ENCODE results near the gene CMIP.

The CMIP gene

DNA sequence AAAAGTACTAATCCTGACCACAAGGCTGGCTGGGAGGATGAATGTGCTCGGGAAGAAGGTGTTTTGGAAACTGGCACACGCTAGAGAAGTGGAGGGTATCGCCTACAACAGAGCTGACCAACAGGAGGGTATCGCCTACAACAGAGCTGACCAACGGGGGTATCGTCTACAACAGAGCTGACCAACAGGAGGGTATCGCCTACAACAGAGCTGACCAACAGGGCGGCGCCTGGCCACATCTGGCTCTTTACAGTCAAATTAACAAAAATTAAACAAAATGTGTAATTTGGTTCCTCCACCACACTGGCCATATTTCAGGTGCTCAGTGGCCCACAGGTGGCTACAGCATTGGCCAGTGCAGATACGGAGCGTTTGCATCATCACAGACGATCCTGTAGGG is 153.5 kb downstream of the CMIP start:
- DNase-seq (ENCODE audit: extremely low read depth in 1 of 2, low read depth in 1 of 2), result no peak

DNA sequence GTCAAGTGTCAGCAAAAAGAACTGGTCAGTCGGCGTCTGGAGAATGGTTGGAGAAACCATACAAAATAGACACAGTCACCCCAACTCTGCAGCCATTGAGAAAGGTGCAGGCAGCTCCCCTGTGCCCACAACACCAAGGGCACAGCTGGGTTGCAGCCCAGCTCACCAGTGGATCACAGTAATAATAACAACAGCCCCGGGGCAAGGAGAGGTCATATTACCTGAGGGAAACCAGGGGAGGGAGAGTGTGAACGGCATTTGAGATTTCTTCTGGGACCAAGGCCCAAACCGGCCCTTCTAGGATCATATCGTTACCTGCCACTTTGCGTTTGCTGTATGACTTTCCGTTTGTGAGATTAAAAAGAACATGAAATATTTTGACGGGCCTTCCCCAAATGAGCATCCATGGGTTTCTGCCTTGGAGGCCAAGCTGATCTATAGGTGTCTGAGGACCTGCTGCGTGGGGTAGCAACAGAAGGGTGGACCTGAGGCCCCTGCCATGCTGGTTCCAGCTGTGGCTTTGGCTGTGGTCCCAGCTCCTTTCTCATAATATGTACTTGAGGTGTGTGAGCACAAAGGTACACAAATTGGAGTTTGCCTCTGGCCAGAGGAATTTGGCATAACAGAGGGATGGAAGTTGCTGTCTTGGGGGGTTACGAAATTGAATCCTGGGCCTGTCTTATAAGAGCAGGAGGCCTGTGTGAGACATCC is 154.6 kb downstream of the CMIP start:
- DNase-seq (ENCODE audit: extremely low read depth in 1 of 2, low read depth in 1 of 2), result no peak

DNA sequence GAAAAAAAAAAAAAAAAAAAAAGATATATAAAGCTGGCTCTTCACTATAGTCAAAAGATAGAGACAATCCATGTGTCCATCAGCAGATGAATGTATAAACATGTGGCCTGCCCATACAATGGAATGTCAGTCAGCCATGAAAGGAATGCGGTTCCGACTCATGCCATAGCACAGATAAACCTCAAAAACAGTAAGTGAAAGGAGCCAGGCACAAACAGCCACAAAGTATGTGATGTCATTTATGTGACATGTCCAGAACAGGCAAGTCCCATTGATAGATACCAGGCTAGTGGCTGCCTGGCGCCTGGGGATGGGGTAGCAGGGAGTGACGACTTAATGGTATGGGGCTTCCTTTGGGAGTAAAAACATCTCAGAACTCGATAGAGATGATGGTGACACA is 155.7 kb downstream of the CMIP start:
- no peak for DNase-seq (ENCODE audit: extremely low read depth in 1 of 2, low read depth in 1 of 2)

DNA sequence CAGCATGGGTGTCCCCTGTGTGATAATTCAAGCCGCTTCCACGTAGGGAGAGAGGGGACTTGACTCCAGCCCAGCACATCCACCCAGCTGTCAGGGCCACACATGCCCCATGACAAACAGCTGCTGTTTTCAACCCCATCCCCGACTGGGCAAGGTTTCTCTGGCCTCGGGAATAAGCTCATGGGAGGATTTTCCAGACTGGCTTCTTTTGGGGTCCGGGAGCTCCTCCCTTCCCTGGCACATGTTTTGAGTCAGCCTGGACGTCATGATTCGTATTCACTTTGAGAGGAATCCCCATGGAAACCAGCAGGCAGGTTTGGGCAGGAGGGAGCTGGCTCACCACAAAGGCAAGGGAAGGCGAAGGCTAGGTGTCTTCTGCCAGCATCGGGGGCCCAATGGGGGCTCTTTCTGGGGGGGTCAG is 156.4 kb downstream of the CMIP start:
- no peak for DNase-seq (ENCODE audit: extremely low read depth in 1 of 2, low read depth in 1 of 2)

DNA sequence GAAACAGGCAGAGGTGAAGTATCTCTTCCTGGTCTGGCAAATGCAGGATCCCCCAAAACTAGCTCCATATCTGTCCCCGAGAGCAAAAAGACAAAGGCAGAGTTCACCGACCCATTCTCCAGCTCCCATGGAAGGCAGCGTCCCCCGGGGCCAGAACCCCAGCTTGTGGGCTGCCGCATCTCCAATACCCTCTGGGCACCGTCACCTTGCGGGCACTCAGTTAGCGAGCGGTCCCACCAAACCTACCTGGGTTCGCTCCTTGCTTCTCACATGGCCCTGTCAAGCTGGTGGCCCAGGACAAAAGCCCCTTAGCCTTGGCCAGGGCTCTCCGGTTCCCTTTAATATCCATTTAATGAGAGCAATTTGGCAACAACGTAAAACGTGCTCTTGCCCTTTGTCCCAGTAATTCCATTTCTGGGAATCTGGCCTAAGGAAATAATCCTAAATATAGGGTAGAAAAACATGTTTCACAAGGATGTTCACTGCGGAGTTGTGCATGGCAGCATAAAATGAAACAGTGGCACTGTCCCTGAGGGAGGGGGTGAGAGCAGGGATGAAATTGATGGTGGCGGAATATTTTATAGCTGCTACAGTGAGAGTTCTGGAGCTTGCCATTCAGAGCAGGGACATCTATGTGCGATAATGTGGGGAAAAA is 157.1 kb downstream of the CMIP start:
- DNase-seq (ENCODE audit: extremely low read depth in 1 of 2, low read depth in 1 of 2), result no peak

DNA sequence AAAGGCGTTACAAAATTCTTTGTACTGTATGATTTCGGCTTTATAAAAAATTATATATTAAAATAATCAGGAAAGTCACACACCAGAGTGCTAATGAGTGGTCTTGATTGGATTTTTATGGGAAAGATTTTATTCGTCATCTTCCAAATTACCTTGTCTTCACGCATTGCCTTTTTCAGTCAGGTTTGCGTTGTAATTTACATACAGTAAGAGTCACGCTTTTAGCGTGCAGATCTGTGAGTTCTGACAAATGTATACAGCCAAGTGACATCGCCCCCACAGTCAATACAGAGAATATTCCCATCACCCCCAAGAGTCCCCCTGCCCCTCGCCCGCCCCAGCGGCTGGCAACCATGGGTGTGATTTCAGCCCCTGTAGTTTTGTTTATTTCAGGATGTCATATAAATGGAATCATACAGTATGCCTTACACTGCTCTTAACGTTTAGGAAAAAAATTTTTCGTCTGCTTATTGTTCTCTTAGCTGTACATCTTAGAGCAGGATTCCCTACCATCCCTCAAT is 157.7 kb downstream of the CMIP start:
- DNase-seq (ENCODE audit: extremely low read depth in 1 of 2, low read depth in 1 of 2), result no peak

DNA sequence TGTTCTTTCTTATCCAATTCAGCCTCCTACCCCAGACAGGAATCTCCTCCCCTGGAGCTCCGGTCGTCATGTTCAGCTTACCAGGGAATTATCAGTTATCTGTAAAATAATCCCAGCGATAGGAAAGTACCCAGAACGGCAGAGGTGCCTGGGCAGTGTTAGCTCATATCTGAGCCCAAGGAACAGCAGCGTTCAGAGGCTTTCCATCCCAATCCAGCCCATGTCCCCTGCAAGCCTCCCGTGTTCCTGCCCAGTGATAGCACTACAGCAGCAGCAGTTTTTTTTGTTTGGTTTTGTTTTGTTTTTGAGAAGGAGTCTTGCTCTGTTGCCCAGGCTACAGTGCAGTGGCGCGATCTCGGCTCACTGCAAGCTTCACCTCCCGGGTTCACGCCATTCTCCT is 158.2 kb downstream of the CMIP start:
- DNase-seq (ENCODE audit: extremely low read depth in 1 of 2, low read depth in 1 of 2), result no peak

DNA sequence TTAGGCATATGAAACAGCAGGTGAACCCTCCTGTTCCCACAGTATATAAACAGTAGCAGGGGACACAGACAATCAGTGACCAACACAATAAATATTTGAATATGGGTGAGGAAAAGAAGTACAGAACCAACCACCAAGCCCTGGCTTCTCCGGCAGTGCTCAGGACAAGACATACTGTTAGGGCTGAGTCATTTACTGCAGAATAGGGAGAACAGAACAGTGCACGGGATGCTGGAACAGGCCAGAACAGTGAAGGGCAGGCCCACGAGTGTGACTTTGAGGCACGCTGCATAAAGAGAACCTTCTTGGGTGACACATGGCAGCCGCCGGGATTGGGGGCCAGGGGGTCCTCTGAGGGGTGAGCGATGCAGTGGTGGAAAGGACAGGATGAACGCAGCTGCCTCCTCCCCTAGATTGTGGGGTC is 160.4 kb downstream of the CMIP start:
- no peak for DNase-seq (ENCODE audit: extremely low read depth in 1 of 2, low read depth in 1 of 2)

DNA sequence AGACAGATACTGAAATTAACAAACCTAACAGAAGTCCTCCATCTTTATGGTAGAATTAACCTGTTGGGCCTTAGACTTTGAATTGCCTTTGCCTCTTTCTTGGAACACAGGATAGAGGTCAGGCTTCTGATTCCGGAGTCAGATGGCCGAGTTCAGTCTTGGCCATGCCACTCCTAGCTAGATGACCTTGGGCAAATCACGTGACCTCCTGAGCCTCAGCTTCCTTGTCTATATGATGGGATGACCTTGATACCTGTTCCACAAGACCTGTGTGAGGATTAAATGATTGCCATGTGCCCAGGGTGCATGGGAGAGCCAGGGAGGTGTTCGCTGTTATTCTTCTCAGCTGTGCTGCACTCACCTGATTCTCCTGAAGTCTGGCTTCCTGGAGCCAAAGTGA is 161.4 kb downstream of the CMIP start:
- no peak for DNase-seq (ENCODE audit: extremely low read depth in 1 of 2, low read depth in 1 of 2)

DNA sequence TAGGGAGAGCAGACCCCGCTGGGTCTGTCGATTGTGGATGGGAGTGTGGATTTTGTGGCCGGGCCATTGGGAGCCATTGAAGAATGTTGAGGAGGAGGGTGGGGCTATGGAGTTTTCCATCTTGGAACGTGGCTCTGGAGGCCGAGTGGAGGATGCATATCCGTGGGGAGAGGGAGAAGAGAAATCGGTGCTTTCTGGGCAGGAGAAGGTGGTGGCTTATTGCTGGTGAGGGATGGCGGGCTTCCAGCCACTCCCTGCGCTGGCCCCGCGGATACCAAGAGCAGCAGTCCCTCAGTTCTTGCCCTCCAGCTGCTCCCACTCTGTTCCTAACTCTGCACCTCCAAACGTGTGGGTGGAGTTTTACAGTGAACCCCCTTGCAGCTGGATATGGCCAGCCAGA is 162.4 kb downstream of the CMIP start:
- DNase-seq (ENCODE audit: extremely low read depth in 1 of 2, low read depth in 1 of 2), result no peak

DNA sequence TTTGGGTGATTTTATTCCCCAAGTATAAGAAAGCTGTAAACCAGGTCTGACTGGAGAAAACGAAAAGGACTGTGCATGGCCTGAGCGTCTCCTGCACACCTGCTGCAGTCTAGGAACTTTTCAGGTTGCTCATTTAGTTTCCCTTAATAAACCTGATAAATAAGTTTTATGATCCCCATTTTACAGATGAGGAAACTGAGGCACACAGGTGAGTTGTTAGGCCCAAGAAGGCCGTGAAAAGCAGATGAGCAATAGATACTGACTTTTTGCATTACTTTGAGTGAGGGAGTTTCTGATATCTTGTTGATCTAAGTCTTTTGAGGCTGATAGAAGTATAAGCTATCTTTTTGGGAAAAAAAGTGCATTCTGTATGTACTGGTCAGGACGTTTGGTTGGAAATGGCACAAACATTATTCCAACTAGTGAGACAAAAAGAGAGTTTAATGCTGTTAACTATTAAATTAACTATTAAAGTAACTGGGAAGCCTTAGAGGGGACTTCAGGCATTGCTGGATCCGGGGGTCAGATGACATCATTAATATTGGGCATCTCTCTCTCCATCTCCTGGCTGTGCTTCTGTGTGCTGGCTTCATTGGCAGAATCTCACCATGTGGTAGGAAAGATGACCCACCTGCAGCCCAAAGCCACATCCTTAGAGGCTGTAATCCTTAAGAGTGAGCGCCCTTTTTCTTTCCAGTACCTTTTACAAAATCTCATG is 163.4 kb downstream of the CMIP start:
- DNase-seq (ENCODE audit: extremely low read depth in 1 of 2, low read depth in 1 of 2), result no peak

DNA sequence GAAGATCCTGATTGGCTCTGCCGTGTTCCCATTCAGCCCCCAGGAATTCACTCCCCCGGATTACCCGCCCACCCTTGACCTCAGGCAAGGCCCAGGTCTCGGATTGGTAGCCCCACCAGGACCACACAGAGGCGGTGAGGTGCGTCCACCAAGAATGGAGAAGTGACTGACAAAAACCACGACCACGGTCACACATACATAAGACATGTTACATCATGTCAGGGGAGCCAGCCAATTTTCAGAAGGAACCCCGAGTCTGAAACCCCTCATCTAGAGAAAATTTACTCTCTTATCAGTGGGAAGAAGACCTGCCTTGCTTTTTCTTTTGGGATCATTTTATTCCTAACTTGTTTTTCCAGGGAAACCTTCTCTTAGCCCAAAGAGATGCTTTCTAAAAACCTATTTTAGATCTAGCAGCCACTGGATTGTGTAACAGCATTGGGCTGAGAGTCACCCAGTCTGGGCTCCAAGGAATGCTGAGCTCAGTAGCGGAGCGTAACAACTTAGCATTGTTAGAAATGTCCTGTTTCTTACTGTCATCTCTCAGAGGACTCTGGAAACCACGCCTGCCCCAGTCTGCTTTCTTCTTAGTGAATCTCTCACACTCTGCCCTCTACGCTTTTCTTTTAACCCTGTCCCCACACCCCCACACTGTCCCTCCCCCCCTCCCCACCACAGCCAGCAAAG is 164.1 kb downstream of the CMIP start:
- no peak for DNase-seq (ENCODE audit: extremely low read depth in 1 of 2, low read depth in 1 of 2)

DNA sequence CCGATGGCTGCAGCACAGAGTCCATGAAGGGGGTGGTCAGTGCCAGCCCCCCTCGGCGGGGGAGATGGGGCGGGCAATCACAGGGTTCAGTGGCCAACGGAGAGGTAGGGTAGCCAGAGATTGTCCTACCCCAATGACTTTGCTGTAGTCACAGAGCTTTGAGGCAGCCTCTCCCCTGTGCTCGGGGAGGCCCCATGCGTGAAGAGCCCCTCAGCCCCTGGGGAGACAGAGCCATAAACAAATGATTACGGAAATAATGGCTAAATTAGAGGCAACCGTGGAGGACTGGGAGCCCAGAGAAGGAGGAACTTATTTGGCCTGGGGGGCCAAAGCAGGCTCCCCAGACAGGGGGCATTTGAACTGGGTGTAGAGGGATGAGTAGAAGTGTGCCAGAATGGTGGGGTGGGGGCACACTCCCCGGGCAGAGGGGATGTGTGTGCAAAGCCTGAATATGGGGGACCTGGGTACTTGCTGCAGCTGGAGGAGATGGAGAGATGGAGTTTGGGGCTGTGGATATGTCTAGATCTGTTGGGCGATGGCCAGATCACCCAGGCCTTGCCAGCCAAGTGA is 164.8 kb downstream of the CMIP start:
- no peak for DNase-seq (ENCODE audit: extremely low read depth in 1 of 2, low read depth in 1 of 2)

DNA sequence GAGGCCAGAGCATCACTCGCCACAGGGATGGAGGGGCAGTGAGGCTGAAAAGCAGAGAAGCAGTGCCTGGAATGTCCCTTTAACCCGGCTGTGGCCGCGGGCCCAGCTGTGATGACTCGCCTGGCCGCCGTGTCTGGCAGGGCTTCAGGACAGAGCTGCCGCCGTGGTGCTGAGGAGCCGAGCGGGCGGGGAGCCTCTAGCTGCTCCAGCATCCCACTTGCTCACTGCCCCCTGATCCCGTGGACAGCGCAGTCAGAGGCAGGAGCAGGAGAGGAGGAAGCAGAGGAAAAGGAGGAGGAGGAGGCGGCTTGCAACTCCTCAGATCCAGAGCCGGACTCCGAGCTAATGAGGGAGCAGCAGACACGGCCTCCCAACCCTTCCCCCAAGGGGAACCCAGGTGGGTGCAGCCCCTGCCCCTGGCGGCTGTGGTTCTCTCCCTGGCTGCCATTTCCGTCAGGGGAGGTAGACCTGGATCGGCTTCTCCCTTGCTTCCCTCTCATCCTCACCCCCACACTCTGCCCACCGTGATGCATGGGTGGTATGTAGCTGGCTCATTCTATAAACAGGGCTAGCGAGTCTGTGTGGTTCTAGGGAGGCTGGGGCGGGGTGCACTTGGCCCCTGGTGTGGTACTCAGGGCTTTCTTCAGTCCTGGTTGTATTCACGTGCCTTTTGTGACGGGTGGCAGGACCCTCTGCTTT is 165.7 kb downstream of the CMIP start:
- DNase-seq (ENCODE audit: extremely low read depth in 1 of 2, low read depth in 1 of 2), result no peak

DNA sequence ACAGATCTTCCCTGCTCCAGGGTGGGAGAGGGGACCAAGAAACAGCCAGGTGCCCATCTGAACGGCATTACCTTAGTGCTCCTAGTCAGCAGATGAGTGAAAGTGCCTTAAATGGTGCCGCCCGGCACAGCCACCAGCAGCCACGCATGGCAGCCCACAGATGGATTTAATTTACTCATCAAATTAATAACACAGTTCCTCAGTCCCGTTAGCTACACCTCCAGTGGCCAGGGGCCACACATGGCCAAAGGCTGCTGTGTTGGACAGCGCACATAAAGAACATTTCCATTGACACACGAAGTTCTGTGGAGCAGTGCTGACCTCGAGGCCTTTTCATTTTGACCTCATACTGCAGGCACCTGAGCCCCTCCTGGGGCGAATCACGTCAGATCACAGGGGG is 166.3 kb downstream of the CMIP start:
- DNase-seq (ENCODE audit: extremely low read depth in 1 of 2, low read depth in 1 of 2), result no peak

DNA sequence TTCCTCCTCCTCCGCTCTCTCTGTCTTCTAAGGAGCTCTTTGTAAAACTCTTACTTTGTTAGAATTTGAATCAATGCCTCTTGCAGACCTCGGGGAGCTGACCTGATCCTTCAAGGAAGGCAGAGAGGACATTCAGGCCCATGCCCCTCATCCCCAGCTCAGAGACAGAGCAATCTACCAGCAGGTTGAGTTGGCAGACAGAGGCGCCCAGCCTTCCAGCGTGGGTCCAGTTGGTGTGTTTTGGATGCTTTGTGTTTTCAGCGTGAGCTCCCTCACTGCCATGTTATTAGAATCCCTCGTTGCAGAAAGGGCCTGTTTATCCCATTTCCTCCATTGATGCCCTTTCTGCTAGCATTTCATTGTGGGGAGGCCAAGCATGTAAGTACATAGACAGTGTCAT is 167.1 kb downstream of the CMIP start:
- DNase-seq (ENCODE audit: extremely low read depth in 1 of 2, low read depth in 1 of 2), result no peak

DNA sequence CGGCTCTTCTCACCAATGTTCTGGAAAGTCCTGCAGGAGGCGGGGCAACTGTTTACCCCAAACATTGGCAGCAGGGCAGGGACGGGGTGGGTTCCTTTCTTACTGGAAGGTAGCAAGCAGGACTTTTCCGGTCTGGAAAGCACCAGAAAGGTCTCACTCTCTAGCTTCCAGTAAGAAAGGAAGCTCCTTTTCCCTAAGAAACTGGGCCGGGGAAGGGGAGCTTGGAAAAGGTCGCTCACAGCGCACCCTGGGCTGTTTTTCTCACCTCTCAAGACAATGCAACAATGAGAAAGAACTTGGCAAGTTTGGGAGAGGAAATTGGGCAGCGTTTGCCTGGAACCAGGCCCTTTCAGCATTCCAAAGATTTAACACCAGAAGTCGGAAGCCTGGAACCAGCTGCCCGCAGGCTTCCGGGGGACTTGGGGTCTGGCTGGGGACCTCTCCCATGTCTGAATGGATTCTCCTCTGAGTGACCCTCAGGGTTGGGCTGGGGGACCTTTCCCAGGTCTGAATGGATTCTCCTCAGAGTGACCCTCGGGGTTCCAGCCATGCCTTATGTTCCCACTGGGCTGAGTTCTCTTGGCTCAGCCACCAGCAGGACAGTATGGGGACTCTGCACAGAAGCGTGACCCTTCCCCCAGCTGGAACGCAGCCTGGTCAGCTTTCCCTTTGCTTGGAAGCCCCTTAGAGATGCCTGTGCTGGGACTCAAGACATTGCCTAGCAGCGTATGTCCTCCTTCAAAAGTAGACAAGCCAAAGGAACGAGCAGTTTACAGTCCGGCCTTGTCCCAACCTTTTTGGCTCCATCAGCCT is 167.9 kb downstream of the CMIP start:
- DNase-seq (ENCODE audit: extremely low read depth in 1 of 2, low read depth in 1 of 2), result no peak

DNA sequence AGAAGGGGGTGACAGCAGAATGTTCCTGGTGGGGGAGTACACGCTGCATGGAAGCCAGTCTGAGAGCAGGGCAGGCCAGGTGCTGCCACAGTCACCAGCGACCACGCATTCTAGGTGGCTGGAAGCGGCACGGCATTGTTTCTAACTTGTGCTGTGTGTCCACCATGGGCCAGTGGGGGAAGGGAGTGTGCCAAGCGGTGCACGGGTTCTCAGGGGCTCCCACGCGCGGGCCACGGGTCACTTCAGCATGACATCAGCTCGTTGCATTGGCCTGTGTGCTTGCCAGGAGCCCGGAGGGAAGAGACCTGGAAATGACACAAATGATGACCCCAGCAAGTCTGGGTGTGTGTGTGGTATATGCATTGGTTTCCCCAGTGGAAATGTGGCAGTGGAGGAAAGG is 169.6 kb downstream of the CMIP start:
- no peak for DNase-seq (ENCODE audit: extremely low read depth in 1 of 2, low read depth in 1 of 2)

DNA sequence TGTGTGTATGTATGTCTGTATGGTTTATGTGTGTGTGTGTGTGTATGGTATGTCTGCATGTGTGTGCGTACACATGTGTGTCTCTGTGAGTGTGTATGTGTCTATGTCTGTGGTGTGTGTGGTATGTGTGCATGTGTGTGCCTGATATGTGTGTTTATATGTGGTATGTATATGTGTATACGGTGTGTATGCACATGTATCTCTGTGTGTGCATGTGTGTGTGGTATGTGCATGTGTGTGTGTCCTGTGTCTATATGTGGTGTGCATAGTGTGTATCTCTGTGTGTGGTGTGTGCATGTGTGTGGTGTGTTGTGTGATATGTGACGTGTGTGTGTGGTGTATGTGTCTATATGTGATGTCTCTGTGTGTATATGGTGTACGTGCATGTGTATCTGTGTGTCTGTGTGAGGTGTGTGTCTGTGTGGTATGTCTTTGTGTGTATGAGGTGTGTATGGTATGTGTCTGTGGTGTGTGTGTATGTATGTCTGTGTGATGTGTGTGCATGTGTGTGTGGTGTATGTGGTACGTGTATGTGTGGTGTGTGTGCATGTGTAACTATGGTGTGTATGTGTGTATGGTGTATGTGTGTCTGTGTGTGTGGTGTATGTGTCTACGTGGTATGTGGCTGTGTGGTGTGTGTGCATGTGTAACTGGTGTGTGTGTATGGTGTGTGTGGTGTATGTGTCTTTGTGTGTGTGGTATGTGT is 170.2 kb downstream of the CMIP start:
- DNase-seq (ENCODE audit: extremely low read depth in 1 of 2, low read depth in 1 of 2), result no peak
